ENCODE measurements around the gene IFT81. TPM values are rescaled to one million over a fixed set of nuclear protein-coding genes. Genes with fewer than 3 reads are reported as not detected.
A peak's percentile ranks its signal among the peaks of the same experiment; 100 is the strongest.

The IFT81 gene
- total and polyA plus RNA-seq, 2 of the 13 experiments (the other 11 are each of a cell fraction or from before 2014, with no cell fraction given), result 4.2 to 13.0 TPM

- TF ChIP-seq ZBTB25 (CRISPR knock-in tag; IDR thresholded peaks at IDR 0.05) (peak; percentile 21; the same call in 1 of the 2 replicates), MEIS1 (CRISPR knock-in tag; IDR thresholded peaks at IDR 0.05; ENCODE audit: borderline replicate concordance) (peak; percentile 49; the same call in 1 of the 2 replicates), DNMT3B (CRISPR knock-in tag; conservative IDR thresholded peaks at IDR 0.05) (no peak), ZNF407 (CRISPR knock-in tag; IDR thresholded peaks at IDR 0.05; ENCODE audit: not compliant biosample characterization) (no peak), NONO (IDR thresholded peaks at IDR 0.05) (no peak), NONO (CRISPR knock-in tag; conservative IDR thresholded peaks at IDR 0.05) (peak; percentile 38), ZHX1 (CRISPR knock-in tag; IDR thresholded peaks at IDR 0.05; ENCODE audit: low read depth) (no peak), ZNF207 (IDR thresholded peaks at IDR 0.05; ENCODE audit: borderline replicate concordance) (no peak), ZNF605 (CRISPR knock-in tag; IDR thresholded peaks at IDR 0.05) (no peak; the same call in 1 of the 2 replicates), RFX5 (IDR thresholded peaks at IDR 0.05; ENCODE audit: low read depth, low read length) (no peak), SIX4 (CRISPR knock-in tag; IDR thresholded peaks at IDR 0.05) (peak; percentile 23; the same call in 1 of the 2 replicates), RFXANK (CRISPR knock-in tag; IDR thresholded peaks at IDR 0.05) (peak; percentile 65; the same call in 1 of the 2 replicates), E2F2 (CRISPR knock-in tag; IDR thresholded peaks at IDR 0.05; ENCODE audit: borderline replicate concordance) (no peak)
Observed at GRCh38 chr12:110247340-110248095, 123.4 kb downstream of the IFT81 start (continued).

Data from HepG2 (cell line).